ENCODE results near the gene RDH13. TPM values are rescaled to one million over a fixed set of nuclear protein-coding genes. Genes with fewer than 3 reads are reported as not detected.
A peak's percentile ranks its signal among the peaks of the same experiment; 100 is the strongest.

RDH13 gene
- total and polyA plus RNA-seq, 4 donors: 9.2 to 30.5 (median 18.6) TPM

DNA sequence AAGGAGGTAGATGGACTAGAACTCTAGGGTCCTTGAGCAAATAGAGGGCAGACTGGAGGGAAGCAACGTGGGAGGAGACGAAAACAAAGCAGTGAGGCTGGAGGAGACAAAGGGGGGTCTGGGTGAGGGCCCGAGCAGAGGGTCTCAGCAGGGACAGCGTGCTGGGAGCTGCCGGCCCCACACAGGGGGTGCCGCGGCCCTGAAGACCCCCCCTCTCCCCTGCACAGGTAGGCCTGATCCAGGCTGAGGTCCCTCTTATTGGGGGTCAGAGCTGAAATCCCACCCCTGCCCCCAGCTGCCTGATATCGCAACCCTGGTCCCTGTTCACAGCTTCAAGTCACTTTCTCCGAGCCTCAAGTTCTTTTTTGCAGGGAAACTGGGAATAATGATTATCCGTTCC, 21.5 kb upstream of the RDH13 start:
- ATAC-seq (ENCODE audit: insufficient read depth, low FRiP score) (no peak), DNase-seq (no peak)
- 82 to 87% methylated on average over 10 of the region's 10 CpGs for WGBS, 2 donors
- H3K9me3 ChIP-seq (ENCODE audit: control insufficient read depth in 4 of 4, insufficient read depth in 3 of 4, low read length in 3 of 4): peaks cover 0 to 5% (median 0%) of the 10 kb centered on the region in 4 donors
- peaks cover 0 to 24% (median 4%) of the 10 kb centered on the region in 5 donors for H3K4me1 ChIP-seq (ENCODE audit: control insufficient read depth in 5 of 5, insufficient read depth in 5 of 5, low read length in 5 of 5)
- H3K36me3 ChIP-seq (ENCODE audit: control insufficient read depth in 4 of 4, insufficient read depth in 4 of 4, low read length in 4 of 4): no peaks in the 10 kb centered on the region
- H3K27ac ChIP-seq (ENCODE audit: low read depth in 1 of 2, low read length in 1 of 2): no peak overlapping the region
- H3K4me3 ChIP-seq: no peak overlapping the region
- H3K9ac ChIP-seq (ENCODE audit: insufficient read depth in 1 of 2, low read length in 2 of 2): no peak overlapping the region
- peaks cover 0 to 73% (median 54%) of the 10 kb centered on the region in 3 donors for H3K27me3 ChIP-seq (ENCODE audit: control insufficient read depth in 3 of 3, insufficient read depth in 3 of 3, low read length in 2 of 3)
- no peak for TF ChIP-seq CTCF (IDR thresholded peaks at IDR 0.05; ENCODE audit: control extremely low read depth, extremely low read depth)

- Histone ChIP-seq H3K27ac (ENCODE audit: low read depth in 1 of 2, low read length in 1 of 2) (no peak overlapping the region), H3K36me3 (ENCODE audit: control insufficient read depth in 4 of 4, insufficient read depth in 4 of 4, low read length in 4 of 4) (no peaks in the 10 kb centered on the region), H3K9ac (ENCODE audit: insufficient read depth in 1 of 2, low read length in 2 of 2) (no peak overlapping the region), H3K9me3 (ENCODE audit: control insufficient read depth in 4 of 4, insufficient read depth in 3 of 4, low read length in 3 of 4) (peaks cover 0 to 5% (median 0%) of the 10 kb centered on the region in 4 donors), H3K4me1 (ENCODE audit: control insufficient read depth in 5 of 5, insufficient read depth in 5 of 5, low read length in 5 of 5) (peaks cover 0 to 25% (median 4%) of the 10 kb centered on the region in 5 donors), H3K4me3 (no peak overlapping the region), H3K27me3 (ENCODE audit: control insufficient read depth in 3 of 3, insufficient read depth in 3 of 3, low read length in 2 of 3) (peaks cover 0 to 74% (median 60%) of the 10 kb centered on the region in 3 donors)
- DNase-seq (no peak), ATAC-seq (ENCODE audit: insufficient read depth, low FRiP score) (no peak)
- 44 to 46% methylated on average over 42 of the region's 42 CpGs for WGBS, 2 donors
- TF ChIP-seq CTCF (IDR thresholded peaks at IDR 0.05; ENCODE audit: control extremely low read depth, extremely low read depth): no peak
Observed at GRCh38 chr19:55083004-55083850, 20.3 kb upstream of the RDH13 start.

DNA sequence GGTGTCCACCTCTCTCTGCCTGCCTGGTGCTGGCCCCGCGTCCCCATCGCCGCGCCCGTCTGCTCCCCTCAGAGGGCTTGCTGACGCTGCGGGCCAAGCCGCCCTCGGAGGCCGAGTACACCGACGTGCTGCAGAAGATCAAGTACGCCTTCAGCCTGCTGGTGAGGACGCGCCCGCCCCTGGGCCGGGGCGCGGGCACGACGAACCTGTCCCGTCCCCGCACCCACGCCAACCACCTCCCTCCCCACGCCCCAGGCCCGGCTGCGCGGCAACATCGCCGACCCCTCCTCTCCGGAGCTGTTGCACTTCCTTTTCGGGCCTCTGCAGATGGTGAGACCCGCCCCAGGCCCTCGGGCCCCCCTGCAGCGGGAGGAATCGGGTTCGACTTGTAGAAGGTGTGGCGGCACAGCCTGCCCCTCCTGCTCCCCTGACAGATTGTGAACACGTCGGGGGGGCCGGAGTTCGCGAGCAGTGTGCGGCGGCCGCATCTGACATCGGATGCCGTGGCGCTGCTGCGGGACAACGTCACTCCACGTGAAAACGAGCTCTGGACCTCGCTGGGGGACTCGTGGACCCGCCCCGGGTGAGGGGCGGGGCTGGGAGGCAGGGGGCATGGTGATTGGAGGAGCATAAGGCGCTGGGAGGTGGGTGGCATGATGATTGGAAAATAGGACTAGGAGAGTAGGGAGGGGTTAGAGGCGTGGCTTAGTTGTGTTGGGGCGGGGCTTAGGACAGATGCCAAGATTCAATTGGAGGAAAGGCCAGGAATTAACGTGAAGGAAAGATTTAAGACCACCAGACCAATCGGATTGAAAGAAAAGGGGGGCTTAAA, 19.3 kb upstream of the RDH13 start:
- Histone ChIP-seq H3K4me3 (no peak overlapping the region), H3K36me3 (ENCODE audit: control insufficient read depth in 4 of 4, insufficient read depth in 4 of 4, low read length in 4 of 4) (no peaks in the 10 kb centered on the region), H3K9ac (ENCODE audit: insufficient read depth in 1 of 2, low read length in 2 of 2) (no peak overlapping the region), H3K9me3 (ENCODE audit: control insufficient read depth in 4 of 4, insufficient read depth in 3 of 4, low read length in 3 of 4) (peaks cover 0 to 5% (median 0%) of the 10 kb centered on the region in 4 donors), H3K27ac (ENCODE audit: low read depth in 1 of 2, low read length in 1 of 2) (no peak overlapping the region), H3K27me3 (ENCODE audit: control insufficient read depth in 3 of 3, insufficient read depth in 3 of 3, low read length in 2 of 3) (peaks cover 0 to 66% (median 60%) of the 10 kb centered on the region in 3 donors), H3K4me1 (ENCODE audit: control insufficient read depth in 5 of 5, insufficient read depth in 5 of 5, low read length in 5 of 5) (peaks cover 0 to 18% (median 4%) of the 10 kb centered on the region in 5 donors)
- peak in 2 of 3 donors; percentile 24 to 40 for DNase-seq
- ATAC-seq (ENCODE audit: insufficient read depth, low FRiP score): no peak
- TF ChIP-seq CTCF (IDR thresholded peaks at IDR 0.05; ENCODE audit: control extremely low read depth, extremely low read depth): no peak
- WGBS, 2 donors: 12 to 14% methylated on average over 64 of the region's 64 CpGs

All from lung (tissue), 12 donors.